ENCODE data around the gene PEMT. TPM values are rescaled to one million over a fixed set of nuclear protein-coding genes. Genes with fewer than 3 reads are reported as not detected.

Gene PEMT
- total RNA-seq, 1 donor from 2014 or later, result 12.2 TPM

GRCh38 chr17:17575360-17576251 lies 15.9 kb downstream of the PEMT start:
- no peak for ATAC-seq (ENCODE audit: low read depth)
- DNase-seq, result no peak
- no peak overlapping the region for H3K27ac Mint-ChIP-seq
- ChIA-PET POLR2A (no interaction called here), CTCF (no interaction called here)
- no peak for TF ChIP-seq CTCF (IDR thresholded peaks at IDR 0.05)
- H3K9me3 Mint-ChIP-seq, result no peaks in the 10 kb centered on the region
- intact Hi-C loops (cut with micrococcal nuclease), result no loop called here
- H3K36me3 Mint-ChIP-seq (ENCODE audit: low read depth), result peaks cover 8% of the 10 kb centered on the region
- no peaks in the 10 kb centered on the region for H3K27me3 Mint-ChIP-seq
- no peaks in the 10 kb centered on the region for H3K4me1 Mint-ChIP-seq
- no peak overlapping the region for H3K4me3 Mint-ChIP-seq

GRCh38 chr17:17573912-17574311 lies 17.6 kb downstream of the PEMT start:
- no peak overlapping the region for H3K27ac Mint-ChIP-seq
- ChIA-PET POLR2A (no interaction called here), CTCF (no interaction called here)
- ATAC-seq (ENCODE audit: low read depth) (no peak), DNase-seq (no peak)
- intact Hi-C loops (cut with micrococcal nuclease), result no loop called here
- no peak for TF ChIP-seq CTCF (IDR thresholded peaks at IDR 0.05)
- H3K4me3 Mint-ChIP-seq, result no peak overlapping the region
- H3K36me3 Mint-ChIP-seq (ENCODE audit: low read depth), result peaks cover 8% of the 10 kb centered on the region
- H3K4me1 Mint-ChIP-seq, result no peaks in the 10 kb centered on the region
- H3K9me3 Mint-ChIP-seq, result no peaks in the 10 kb centered on the region
- no peaks in the 10 kb centered on the region for H3K27me3 Mint-ChIP-seq

GRCh38 chr17:17572010-17572785 lies 19.3 kb downstream of the PEMT start:
- POLR2A ChIA-PET, result no interaction called here

GRCh38 chr17:17570798-17571716 lies 20.5 kb downstream of the PEMT start:
- Mint-ChIP-seq H3K4me3 (no peak overlapping the region), H3K27ac (no peak overlapping the region), H3K27me3 (no peaks in the 10 kb centered on the region), H3K4me1 (no peaks in the 10 kb centered on the region), H3K36me3 (ENCODE audit: low read depth) (peaks cover 6% of the 10 kb centered on the region), H3K9me3 (no peaks in the 10 kb centered on the region)
- ChIA-PET CTCF (no interaction called here), POLR2A (no interaction called here)
- intact Hi-C loops (cut with micrococcal nuclease), result no loop called here
- no peak for TF ChIP-seq CTCF (IDR thresholded peaks at IDR 0.05)
- ATAC-seq (ENCODE audit: low read depth) (no peak), DNase-seq (no peak)

More at GRCh38 chr17:17572010-17572785, 19.3 kb downstream of the PEMT start:
- H3K36me3 Mint-ChIP-seq (ENCODE audit: low read depth), result peaks cover 8% of the 10 kb centered on the region
- intact Hi-C loops (cut with micrococcal nuclease), result no loop called here
- no peak for ATAC-seq (ENCODE audit: low read depth)
- H3K27me3 Mint-ChIP-seq, result no peaks in the 10 kb centered on the region
- CTCF ChIA-PET, result no interaction called here
- no peak overlapping the region for H3K4me3 Mint-ChIP-seq
- no peaks in the 10 kb centered on the region for H3K4me1 Mint-ChIP-seq
- H3K27ac Mint-ChIP-seq, result no peak overlapping the region
- DNase-seq, result no peak
- TF ChIP-seq CTCF (IDR thresholded peaks at IDR 0.05), result no peak
- H3K9me3 Mint-ChIP-seq, result no peaks in the 10 kb centered on the region

All from activated B cell treated with CpG ODN at 0.5 μM for 24 hours (primary cell).